Small intestine (tissue), 7 donors: ENCODE results near the gene RUNX2. TPM values are rescaled to one million over a fixed set of nuclear protein-coding genes. Genes with fewer than 3 reads are reported as not detected.
A peak's percentile ranks its signal among the peaks of the same experiment; 100 is the strongest.

ENCODE experiments used
- DNase-seq, 2 donors: peaks; one replicate each; pipeline versions ENCODE4 v3.0.0 to v3.0.0-alpha.2; 2013
- FAIRE-seq: peaks from 2 replicates; lab custom pipeline; 2012; peaks lifted over from hg19 to GRCh38; lab: Jason Lieb, UNC
- H3K27ac ChIP-seq, 3 donors: one replicate each; pipeline ENCODE4 v1.5.1; 2013; ENCODE audit warnings: low read length in 2 of 3, mild to moderate bottlenecking in 2 of 3, control low read depth in 1 of 3, inconsistent platforms in 1 of 3, low read depth in 1 of 3, moderate library complexity in 1 of 3
- H3K27me3 ChIP-seq, 3 donors: one replicate each; pipeline ENCODE4 v1.6.1; 2013; ENCODE audit warnings: low read length in 3 of 3, inconsistent platforms in 1 of 3; ENCODE audit not compliant: control insufficient read depth in 3 of 3, insufficient read depth in 3 of 3
- H3K36me3 ChIP-seq, 3 donors: one replicate each; pipeline ENCODE4 v1.6.1; 2013; ENCODE audit warnings: low read length in 3 of 3, inconsistent platforms in 1 of 3, low read depth in 1 of 3, mild to moderate bottlenecking in 1 of 3, moderate library complexity in 1 of 3; ENCODE audit not compliant: control insufficient read depth in 3 of 3, insufficient read depth in 2 of 3
- H3K4me1 ChIP-seq, 3 donors: one replicate each; pipeline ENCODE4 v1.6.1; 2013; ENCODE audit warnings: low read length in 2 of 3, inconsistent platforms in 1 of 3, low read depth in 1 of 3, mild to moderate bottlenecking in 1 of 3, moderate library complexity in 1 of 3; ENCODE audit not compliant: control insufficient read depth in 3 of 3, insufficient read depth in 2 of 3
- H3K4me3 ChIP-seq, 3 donors: one replicate each; pipeline ENCODE4 v1.5.1; 2013; ENCODE audit warnings: low read length in 3 of 3, control low read depth in 1 of 3, inconsistent platforms in 1 of 3, low read depth in 1 of 3, mild to moderate bottlenecking in 1 of 3, moderate library complexity in 1 of 3
- H3K9me3 ChIP-seq, 2 donors: one replicate each; pipeline ENCODE4 v1.6.1; 2013; ENCODE audit warnings: low read depth in 1 of 2, low read length in 1 of 2; ENCODE audit not compliant: control insufficient read depth in 2 of 2, insufficient read depth in 1 of 2
- WGBS, 3 donors: extraction: QIAGEN DNeasy Blood & Tissue Kit; methylation state at CpG; one replicate each; pipeline ENCODE4 v1.1.7; 2013; 5-methylcytosine and 5-hydroxymethylcytosine counted together
- polyA plus RNA-seq, 4 donors: library from polyadenylated mRNA; stranded (reverse) in 3 of 4; unstranded in 1 of 4; fragments of 200-250 nt in 3 of 4; fragments of 120-200 nt in 1 of 4; gene quantifications; one replicate each; pipeline versions ENCODE4 v1.2.1 to v1.2.3, GENCODE V29; 2013
- donor health status: healthy with polysubstance abuse.
- donor health status: control.
- donor health status: control.
- donor health status: Bipolar disorder and iron deficiency.
- donor health status: healthy.

RUNX2 gene
- polyA plus RNA-seq, 4 donors: under 0.01 to 2.5 (median 0.94) TPM

DNA sequence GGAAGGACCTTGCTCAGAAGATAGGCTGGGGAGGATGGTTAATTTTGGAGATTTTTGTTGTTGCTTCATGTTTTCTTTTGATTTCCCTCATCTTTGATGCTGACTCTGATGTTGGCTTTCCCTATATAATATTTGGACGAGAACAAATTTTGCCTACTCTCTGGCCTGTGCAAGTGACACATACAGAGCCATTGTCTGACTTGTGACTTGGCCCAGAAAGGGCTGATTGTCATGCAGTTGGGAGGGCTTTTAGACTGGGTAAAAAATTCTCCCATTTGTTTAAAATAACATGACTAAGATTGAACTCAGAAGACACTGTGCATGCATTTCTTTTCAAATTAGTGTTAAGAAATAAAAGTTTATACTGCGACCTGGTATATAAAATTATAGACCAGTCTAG lies 148.2 kb downstream of the RUNX2 start:
- Histone ChIP-seq H3K4me3 (no peak overlapping the region), H3K9me3 (no peaks in the 10 kb centered on the region), H3K27ac (no peak overlapping the region), H3K27me3 (no peaks in the 10 kb centered on the region), H3K36me3 (no peaks in the 10 kb centered on the region), H3K4me1 (peaks cover 0 to 8% (median 0%) of the 10 kb centered on the region in 3 donors)
- WGBS, 3 donors: 90 to 100% (median 94%) methylated on average over 2 of the region's 2 CpGs
- no peak for DNase-seq
- no peak for FAIRE-seq

DNA sequence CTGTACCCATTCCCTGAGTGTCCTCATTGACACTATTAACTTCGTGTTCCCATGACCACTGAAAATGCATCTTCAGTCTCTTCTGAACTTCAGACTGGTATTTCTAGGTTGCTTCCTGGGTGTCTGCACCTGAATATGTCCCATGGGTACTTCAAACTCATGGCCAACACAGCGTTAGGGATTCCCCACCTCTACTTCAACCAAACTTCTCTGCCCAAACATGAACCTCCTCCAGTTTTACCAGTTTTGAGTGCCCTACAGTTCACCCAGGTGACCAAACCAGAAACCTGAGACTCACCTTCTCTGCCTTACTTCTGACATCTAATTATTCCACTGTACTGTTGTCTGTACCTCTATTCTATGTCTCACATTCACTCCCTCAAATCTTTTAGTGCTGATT lies 149.1 kb downstream of the RUNX2 start:
- 89 to 94% (median 90%) methylated on average over 2 of the region's 2 CpGs for WGBS, 3 donors
- H3K4me1 ChIP-seq: peaks cover 0 to 8% (median 0%) of the 10 kb centered on the region in 3 donors
- DNase-seq (no peak), FAIRE-seq (no peak)
- no peaks in the 10 kb centered on the region for H3K27me3 ChIP-seq
- no peaks in the 10 kb centered on the region for H3K9me3 ChIP-seq
- no peak overlapping the region for H3K4me3 ChIP-seq
- peak overlapping the region in 1 of 3 donors; percentile 8 for H3K27ac ChIP-seq
- no peaks in the 10 kb centered on the region for H3K36me3 ChIP-seq

DNA sequence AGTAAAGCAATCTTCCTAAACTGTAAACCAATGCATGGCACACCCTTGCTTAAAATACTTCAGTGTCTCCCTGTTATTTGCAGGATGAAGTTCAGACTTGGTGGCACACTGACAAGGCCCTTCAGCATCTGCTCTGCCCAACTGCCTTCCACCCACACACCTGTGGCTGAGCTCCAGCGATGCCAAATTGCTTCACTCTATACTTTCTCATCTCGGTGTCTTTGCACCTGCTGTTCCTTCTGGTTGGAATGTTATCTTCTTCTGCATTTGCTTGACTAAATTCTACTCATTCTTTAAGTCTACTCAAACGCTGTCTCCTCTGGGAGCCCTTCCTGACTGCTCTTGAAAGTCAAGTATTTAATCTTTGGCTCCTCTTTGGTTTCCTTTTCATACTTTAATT lies 149.7 kb downstream of the RUNX2 start:
- H3K36me3 ChIP-seq: no peaks in the 10 kb centered on the region
- no peak overlapping the region for H3K4me3 ChIP-seq
- no peak for FAIRE-seq
- H3K9me3 ChIP-seq: no peaks in the 10 kb centered on the region
- no peaks in the 10 kb centered on the region for H3K27me3 ChIP-seq
- H3K4me1 ChIP-seq: peaks cover 0 to 8% (median 0%) of the 10 kb centered on the region in 3 donors
- no peak for DNase-seq
- H3K27ac ChIP-seq: peak overlapping the region in 2 of 3 donors; percentile 24 to 55
- WGBS, 3 donors: 30 to 53% (median 49%) methylated on average over 3 of the region's 3 CpGs

- H3K9me3 ChIP-seq: no peaks in the 10 kb centered on the region
- FAIRE-seq: no peak
- H3K4me1 ChIP-seq: peaks cover 0 to 8% (median 0%) of the 10 kb centered on the region in 3 donors
- no peak overlapping the region for H3K4me3 ChIP-seq
- WGBS, 3 donors: 42 to 48% (median 46%) methylated on average over 2 of the region's 2 CpGs
- H3K36me3 ChIP-seq: no peaks in the 10 kb centered on the region
- H3K27ac ChIP-seq: no peak overlapping the region
- no peak for DNase-seq
- no peaks in the 10 kb centered on the region for H3K27me3 ChIP-seq
These were observed 150.1 kb downstream of the RUNX2 start for GRCh38 chr6:45478240-45478639.

DNA sequence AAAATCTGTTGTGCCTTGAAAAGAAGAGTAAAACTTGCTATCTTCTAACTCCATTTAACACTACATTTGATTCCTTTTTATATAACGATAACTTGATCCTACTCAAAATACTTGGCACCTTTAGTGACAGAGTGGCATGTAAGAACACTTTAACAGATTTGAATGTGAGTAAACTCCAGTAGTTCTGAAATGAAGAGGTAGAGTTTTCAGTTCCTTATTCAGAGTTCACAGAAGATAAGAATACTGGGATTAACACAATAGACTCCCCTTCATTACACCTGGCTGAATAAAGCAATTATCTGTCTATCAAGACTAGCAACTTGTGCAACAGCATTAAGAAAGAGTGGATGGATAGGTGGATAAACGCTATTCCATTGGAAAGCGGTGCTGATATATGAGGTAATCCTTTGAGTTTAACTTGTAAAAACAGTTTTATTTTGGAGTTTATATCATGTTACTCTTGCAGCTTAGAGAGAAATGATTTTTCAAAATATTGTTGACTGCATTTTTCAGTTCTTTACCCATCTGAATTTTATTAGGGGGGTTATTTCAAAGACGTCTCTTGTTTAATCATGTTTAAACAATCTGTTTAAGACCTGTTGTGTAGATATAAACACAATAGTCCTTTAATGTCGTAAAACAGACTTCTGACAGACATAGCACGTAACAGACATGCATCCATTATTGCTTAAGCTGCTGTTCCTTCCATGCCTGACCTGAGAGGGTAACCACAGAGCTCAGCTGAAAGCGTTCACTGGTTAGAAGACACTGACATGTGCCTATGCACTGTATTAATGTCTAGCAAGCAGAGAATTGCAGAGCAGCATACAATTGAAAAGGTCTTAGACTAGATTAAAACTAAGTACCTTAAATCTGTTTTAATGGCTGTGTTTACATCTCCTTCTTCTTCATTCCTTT lies 152.0 kb downstream of the RUNX2 start:
- no peaks in the 10 kb centered on the region for H3K27me3 ChIP-seq
- no peak overlapping the region for H3K27ac ChIP-seq
- H3K4me1 ChIP-seq: peaks cover 0 to 8% (median 0%) of the 10 kb centered on the region in 3 donors
- DNase-seq (no peak), FAIRE-seq (no peak)
- H3K4me3 ChIP-seq: no peak overlapping the region
- H3K36me3 ChIP-seq: no peaks in the 10 kb centered on the region
- WGBS, 3 donors: 42 to 54% (median 46%) methylated on average over 7 of the region's 7 CpGs
- no peaks in the 10 kb centered on the region for H3K9me3 ChIP-seq

DNA sequence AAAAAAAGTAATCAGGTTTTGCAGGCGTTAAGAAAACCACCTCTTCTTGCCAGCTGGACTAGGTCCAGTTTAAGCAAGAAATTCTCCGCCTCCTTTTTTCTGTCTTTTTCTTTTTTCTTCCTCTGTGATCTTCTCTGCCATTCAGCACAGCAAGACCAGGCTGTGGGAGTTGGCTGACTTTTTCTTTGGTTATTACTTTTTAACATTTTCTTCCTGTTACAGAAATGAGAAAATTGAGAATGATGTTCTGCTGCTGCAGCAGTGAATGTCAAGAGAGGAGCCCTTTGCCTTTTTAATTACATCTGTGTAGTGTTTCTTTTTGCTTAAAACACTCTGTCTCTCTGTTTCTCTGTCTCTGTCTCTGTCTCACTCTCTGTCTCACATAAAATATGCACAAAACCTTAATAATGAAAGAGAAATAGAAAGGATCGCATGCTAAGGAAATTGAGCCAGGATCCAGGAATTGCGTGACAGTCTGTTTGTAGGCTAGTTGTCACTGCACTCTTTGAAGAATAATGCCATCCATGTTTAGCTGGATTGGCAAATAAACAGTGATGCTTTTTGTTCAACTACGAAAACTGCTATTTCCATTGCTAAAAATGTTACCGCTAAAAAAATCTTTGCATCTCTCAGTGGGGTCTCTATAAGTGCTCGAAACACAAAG lies 152.8 kb downstream of the RUNX2 start:
- Histone ChIP-seq H3K27ac (no peak overlapping the region), H3K27me3 (no peaks in the 10 kb centered on the region), H3K4me3 (no peak overlapping the region), H3K9me3 (no peaks in the 10 kb centered on the region), H3K4me1 (peaks cover 0 to 8% (median 0%) of the 10 kb centered on the region in 3 donors), H3K36me3 (no peaks in the 10 kb centered on the region)
- 54 to 64% (median 58%) methylated on average over 7 of the region's 7 CpGs for WGBS, 3 donors
- DNase-seq: no peak
- no peak for FAIRE-seq

DNA sequence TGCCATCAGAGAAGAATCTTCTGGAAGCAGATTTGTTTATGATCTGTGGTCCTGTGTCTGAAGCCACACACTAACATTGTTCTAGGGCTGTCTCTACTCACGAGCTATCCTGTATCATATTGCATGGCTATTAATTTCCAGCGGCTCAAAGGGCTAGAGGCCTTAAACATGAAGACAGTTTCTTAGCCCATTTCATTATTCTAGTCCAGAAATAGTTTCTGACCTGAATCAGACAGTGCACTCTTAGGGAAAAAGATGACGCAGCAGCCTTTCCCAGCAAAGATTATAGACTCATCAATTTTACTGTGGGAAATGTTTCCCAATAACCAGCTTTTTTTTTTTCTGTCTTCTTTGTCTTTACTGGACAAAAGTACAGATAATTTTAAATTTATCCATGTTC lies 154.9 kb downstream of the RUNX2 start:
- DNase-seq: no peak
- no peaks in the 10 kb centered on the region for H3K27me3 ChIP-seq
- 71 to 90% (median 81%) methylated on average over 3 of the region's 3 CpGs for WGBS, 3 donors
- FAIRE-seq: no peak
- no peaks in the 10 kb centered on the region for H3K36me3 ChIP-seq
- H3K4me3 ChIP-seq: no peak overlapping the region
- peaks cover 0 to 8% (median 0%) of the 10 kb centered on the region in 3 donors for H3K4me1 ChIP-seq
- H3K27ac ChIP-seq: no peak overlapping the region
- no peaks in the 10 kb centered on the region for H3K9me3 ChIP-seq

GRCh38 chr6:45483501-45483900 lies 155.4 kb downstream of the RUNX2 start:
- no peak for FAIRE-seq
- H3K9me3 ChIP-seq: no peaks in the 10 kb centered on the region
- 79 to 92% (median 88%) methylated on average over 5 of the region's 5 CpGs for WGBS, 3 donors

More at GRCh38 chr6:45483501-45483900, 155.4 kb downstream of the RUNX2 start:
- H3K4me1 ChIP-seq: peaks cover 0 to 8% (median 0%) of the 10 kb centered on the region in 3 donors
- DNase-seq: no peak
- H3K27ac ChIP-seq: peak overlapping the region in 1 of 3 donors; percentile 34
- no peak overlapping the region for H3K4me3 ChIP-seq
- H3K36me3 ChIP-seq: no peaks in the 10 kb centered on the region
- no peaks in the 10 kb centered on the region for H3K27me3 ChIP-seq
